ENCODE measurements around the gene LBX1.

The LBX1 gene

GRCh38 chr10:101225846-101226421, 3.3 kb downstream of the LBX1 start:
- no peak overlapping the region for H3K27ac ChIP-seq (ENCODE audit: low read depth, low read length)
- H2BK12ac ChIP-seq (ENCODE audit: low read length), result no peak overlapping the region
- H3K79me2 ChIP-seq (ENCODE audit: control insufficient read depth, insufficient read depth, low read length, poor library complexity), result no peaks in the 10 kb centered on the region
- no peak overlapping the region for H3K18ac ChIP-seq (ENCODE audit: low read length)
- no peak overlapping the region for H2BK5ac ChIP-seq (ENCODE audit: low read depth, low read length, poor library complexity)
- no peak overlapping the region for H3K9ac ChIP-seq (ENCODE audit: low read length)
- H2AFZ ChIP-seq (ENCODE audit: insufficient read depth, low read length, poor library complexity), result no peak overlapping the region
- H2AK5ac ChIP-seq (ENCODE audit: low read length), result no peak overlapping the region
- no peak overlapping the region for H2BK120ac ChIP-seq (ENCODE audit: insufficient read depth, low read length, poor library complexity)
- H3K23ac ChIP-seq (ENCODE audit: low read length), result no peak overlapping the region
- H3K14ac ChIP-seq (ENCODE audit: low read length), result no peak overlapping the region
- H3K79me1 ChIP-seq (ENCODE audit: low read length), result no peaks in the 10 kb centered on the region
- no peak overlapping the region for H3K4me2 ChIP-seq (ENCODE audit: low read length)
- no peaks in the 10 kb centered on the region for H3K36me3 ChIP-seq (ENCODE audit: control insufficient read depth in 1 of 2, insufficient read depth in 2 of 2, low read length in 2 of 2)
- H4K91ac ChIP-seq (ENCODE audit: low read depth, low read length), result no peak overlapping the region
- H3K4me1 ChIP-seq (ENCODE audit: control insufficient read depth in 1 of 2, insufficient read depth in 2 of 2, low read length in 2 of 2), result no peaks in the 10 kb centered on the region
- H4K12ac ChIP-seq (ENCODE audit: low read depth, low read length), result no peak overlapping the region
- H3K4ac ChIP-seq (ENCODE audit: low read depth, low read length), result no peak overlapping the region
- H3K9me3 ChIP-seq (ENCODE audit: insufficient read depth, low read depth, low read length), result peaks cover 12% of the 10 kb centered on the region
- WGBS (ENCODE audit: extremely low coverage, insufficient coverage, insufficient read length), result no CpG with 5 or more reads among the region's 23 CpGs
- peaks cover 97% of the 10 kb centered on the region for H3K27me3 ChIP-seq (ENCODE audit: insufficient read depth, low read length)
- H3K4me3 ChIP-seq (ENCODE audit: low read depth, low read length), result no peak overlapping the region
- no peak for DNase-seq
- H4K8ac ChIP-seq (ENCODE audit: low read depth, low read length), result no peak overlapping the region

- Histone ChIP-seq H3K9me3 (ENCODE audit: insufficient read depth, low read depth, low read length) (peaks cover 17% of the 10 kb centered on the region), H3K4ac (ENCODE audit: low read depth, low read length) (no peak overlapping the region), H3K18ac (ENCODE audit: low read length) (no peak overlapping the region), H4K91ac (ENCODE audit: low read depth, low read length) (no peak overlapping the region), H3K27ac (ENCODE audit: low read depth, low read length) (no peak overlapping the region), H3K14ac (ENCODE audit: low read length) (no peak overlapping the region), H3K4me3 (ENCODE audit: low read depth, low read length) (no peak overlapping the region), H3K36me3 (ENCODE audit: control insufficient read depth in 1 of 2, insufficient read depth in 2 of 2, low read length in 2 of 2) (no peaks in the 10 kb centered on the region), H3K9ac (ENCODE audit: low read length) (no peak overlapping the region), H2AFZ (ENCODE audit: insufficient read depth, low read length, poor library complexity) (no peak overlapping the region), H4K8ac (ENCODE audit: low read depth, low read length) (no peak overlapping the region), H3K27me3 (ENCODE audit: insufficient read depth, low read length) (peaks cover 97% of the 10 kb centered on the region), H3K23ac (ENCODE audit: low read length) (no peak overlapping the region), H3K4me2 (ENCODE audit: low read length) (no peak overlapping the region), H2BK12ac (ENCODE audit: low read length) (no peak overlapping the region), H2BK5ac (ENCODE audit: low read depth, low read length, poor library complexity) (no peak overlapping the region), H2AK5ac (ENCODE audit: low read length) (no peak overlapping the region), H4K12ac (ENCODE audit: low read depth, low read length) (no peak overlapping the region), H2BK120ac (ENCODE audit: insufficient read depth, low read length, poor library complexity) (no peak overlapping the region), H3K79me2 (ENCODE audit: control insufficient read depth, insufficient read depth, low read length, poor library complexity) (no peaks in the 10 kb centered on the region), H3K4me1 (ENCODE audit: control insufficient read depth in 1 of 2, insufficient read depth in 2 of 2, low read length in 2 of 2) (no peaks in the 10 kb centered on the region), H3K79me1 (ENCODE audit: low read length) (no peaks in the 10 kb centered on the region)
- no peak for DNase-seq
- WGBS (ENCODE audit: extremely low coverage, insufficient coverage, insufficient read length), result no CpG with 5 or more reads among the region's 53 CpGs
Measured at GRCh38 chr10:101224910-101225823, 4.1 kb downstream of the LBX1 start.

- no peak overlapping the region for H4K8ac ChIP-seq (ENCODE audit: low read depth, low read length)
- H2AFZ ChIP-seq (ENCODE audit: insufficient read depth, low read length, poor library complexity), result no peak overlapping the region
- no peak overlapping the region for H2BK120ac ChIP-seq (ENCODE audit: insufficient read depth, low read length, poor library complexity)
- H3K9me3 ChIP-seq (ENCODE audit: insufficient read depth, low read depth, low read length), result peaks cover 17% of the 10 kb centered on the region
- no peaks in the 10 kb centered on the region for H3K36me3 ChIP-seq (ENCODE audit: control insufficient read depth in 1 of 2, insufficient read depth in 2 of 2, low read length in 2 of 2)
- H3K4ac ChIP-seq (ENCODE audit: low read depth, low read length), result no peak overlapping the region
- no peaks in the 10 kb centered on the region for H3K4me1 ChIP-seq (ENCODE audit: control insufficient read depth in 1 of 2, insufficient read depth in 2 of 2, low read length in 2 of 2)
- no peak overlapping the region for H3K23ac ChIP-seq (ENCODE audit: low read length)
- no peak overlapping the region for H3K14ac ChIP-seq (ENCODE audit: low read length)
- H3K18ac ChIP-seq (ENCODE audit: low read length), result no peak overlapping the region
- peaks cover 96% of the 10 kb centered on the region for H3K27me3 ChIP-seq (ENCODE audit: insufficient read depth, low read length)
- no peak overlapping the region for H4K91ac ChIP-seq (ENCODE audit: low read depth, low read length)
- no peaks in the 10 kb centered on the region for H3K79me1 ChIP-seq (ENCODE audit: low read length)
- no peak overlapping the region for H3K4me2 ChIP-seq (ENCODE audit: low read length)
- H3K4me3 ChIP-seq (ENCODE audit: low read depth, low read length), result no peak overlapping the region
- H2BK5ac ChIP-seq (ENCODE audit: low read depth, low read length, poor library complexity), result no peak overlapping the region
- 100% methylated on average over 1 of the region's 71 CpGs for WGBS (ENCODE audit: extremely low coverage, insufficient coverage, insufficient read length)
- no peak overlapping the region for H2BK12ac ChIP-seq (ENCODE audit: low read length)
- H3K79me2 ChIP-seq (ENCODE audit: control insufficient read depth, insufficient read depth, low read length, poor library complexity), result no peaks in the 10 kb centered on the region
- no peak overlapping the region for H4K12ac ChIP-seq (ENCODE audit: low read depth, low read length)
- H3K27ac ChIP-seq (ENCODE audit: low read depth, low read length), result no peak overlapping the region
- no peak for DNase-seq
- H3K9ac ChIP-seq (ENCODE audit: low read length), result no peak overlapping the region
- no peak overlapping the region for H2AK5ac ChIP-seq (ENCODE audit: low read length)
Measured at GRCh38 chr10:101224060-101224909, 5.0 kb downstream of the LBX1 start.

- Histone ChIP-seq H3K9me3 (ENCODE audit: insufficient read depth, low read depth, low read length) (peaks cover 18% of the 10 kb centered on the region), H4K91ac (ENCODE audit: low read depth, low read length) (no peak overlapping the region), H3K18ac (ENCODE audit: low read length) (no peak overlapping the region), H2BK5ac (ENCODE audit: low read depth, low read length, poor library complexity) (no peak overlapping the region), H3K4me1 (ENCODE audit: control insufficient read depth in 1 of 2, insufficient read depth in 2 of 2, low read length in 2 of 2) (peaks cover 0 to 1% of the 10 kb centered on the region in 2 experiments), H2BK120ac (ENCODE audit: insufficient read depth, low read length, poor library complexity) (no peak overlapping the region), H3K36me3 (ENCODE audit: control insufficient read depth in 1 of 2, insufficient read depth in 2 of 2, low read length in 2 of 2) (no peaks in the 10 kb centered on the region), H4K12ac (ENCODE audit: low read depth, low read length) (no peak overlapping the region), H3K14ac (ENCODE audit: low read length) (no peak overlapping the region), H3K27me3 (ENCODE audit: insufficient read depth, low read length) (peaks cover 96% of the 10 kb centered on the region), H3K4ac (ENCODE audit: low read depth, low read length) (no peak overlapping the region), H3K27ac (ENCODE audit: low read depth, low read length) (no peak overlapping the region), H2AK5ac (ENCODE audit: low read length) (no peak overlapping the region), H3K4me3 (ENCODE audit: low read depth, low read length) (no peak overlapping the region), H3K4me2 (ENCODE audit: low read length) (no peak overlapping the region), H2BK12ac (ENCODE audit: low read length) (no peak overlapping the region), H2AFZ (ENCODE audit: insufficient read depth, low read length, poor library complexity) (no peak overlapping the region), H4K8ac (ENCODE audit: low read depth, low read length) (no peak overlapping the region), H3K79me1 (ENCODE audit: low read length) (no peaks in the 10 kb centered on the region), H3K79me2 (ENCODE audit: control insufficient read depth, insufficient read depth, low read length, poor library complexity) (no peaks in the 10 kb centered on the region), H3K23ac (ENCODE audit: low read length) (no peak overlapping the region), H3K9ac (ENCODE audit: low read length) (no peak overlapping the region)
- WGBS (ENCODE audit: extremely low coverage, insufficient coverage, insufficient read length), result no CpG with 5 or more reads among the region's 50 CpGs
- no peak for DNase-seq
Measured at GRCh38 chr10:101223274-101224059, 5.8 kb downstream of the LBX1 start.

Measured in trophoblast cell (in vitro differentiated cells and primary cell).